Activated gamma-delta T cell treated with Interleukin-2 at 50 U/mL for 16 hours (primary cell): ENCODE data around the gene POFUT2.

Experiments used
- DNase-seq: peaks from one replicate; pipeline ENCODE4 v3.0.0-alpha.2; 2020

The POFUT2 gene

GRCh38 chr21:45260191-45260825 is 27.4 kb downstream of the POFUT2 start:
- no peak for DNase-seq

DNA sequence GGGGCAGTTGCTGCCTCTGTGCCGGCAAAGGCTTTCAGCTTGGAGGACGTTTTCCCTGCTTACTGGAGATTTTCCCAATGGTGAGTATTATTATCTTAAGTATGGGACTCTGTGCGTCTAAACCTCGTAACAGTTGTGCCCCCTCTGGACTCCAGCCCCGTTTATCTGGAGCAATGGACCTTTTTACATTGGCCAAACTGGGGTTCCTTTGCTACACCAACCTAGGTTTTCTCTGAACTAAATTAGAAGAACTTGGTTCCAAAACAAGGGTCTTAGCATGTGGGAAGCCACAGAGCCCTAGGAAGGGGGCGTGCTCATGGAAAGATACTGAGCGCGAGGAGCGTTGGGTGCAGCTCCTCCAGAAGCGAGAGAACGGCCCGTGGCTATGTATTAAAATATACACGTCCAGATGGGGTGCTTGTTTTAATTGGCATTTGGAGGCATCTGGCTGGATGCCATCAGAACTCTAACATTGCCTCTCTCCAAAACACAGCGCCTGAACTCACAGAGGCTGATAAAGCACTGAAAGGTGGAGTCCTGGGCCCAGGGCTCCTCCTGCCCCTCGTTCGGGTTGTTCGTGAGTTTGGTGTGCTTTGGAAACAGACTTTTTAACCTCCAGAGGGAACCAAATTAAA is 28.4 kb downstream of the POFUT2 start:
- DNase-seq: no peak

GRCh38 chr21:45258466-45258865 is 29.2 kb downstream of the POFUT2 start:
- DNase-seq: no peak

- DNase-seq: no peak
These were observed 29.9 kb downstream of the POFUT2 start for GRCh38 chr21:45257673-45258341.

DNA sequence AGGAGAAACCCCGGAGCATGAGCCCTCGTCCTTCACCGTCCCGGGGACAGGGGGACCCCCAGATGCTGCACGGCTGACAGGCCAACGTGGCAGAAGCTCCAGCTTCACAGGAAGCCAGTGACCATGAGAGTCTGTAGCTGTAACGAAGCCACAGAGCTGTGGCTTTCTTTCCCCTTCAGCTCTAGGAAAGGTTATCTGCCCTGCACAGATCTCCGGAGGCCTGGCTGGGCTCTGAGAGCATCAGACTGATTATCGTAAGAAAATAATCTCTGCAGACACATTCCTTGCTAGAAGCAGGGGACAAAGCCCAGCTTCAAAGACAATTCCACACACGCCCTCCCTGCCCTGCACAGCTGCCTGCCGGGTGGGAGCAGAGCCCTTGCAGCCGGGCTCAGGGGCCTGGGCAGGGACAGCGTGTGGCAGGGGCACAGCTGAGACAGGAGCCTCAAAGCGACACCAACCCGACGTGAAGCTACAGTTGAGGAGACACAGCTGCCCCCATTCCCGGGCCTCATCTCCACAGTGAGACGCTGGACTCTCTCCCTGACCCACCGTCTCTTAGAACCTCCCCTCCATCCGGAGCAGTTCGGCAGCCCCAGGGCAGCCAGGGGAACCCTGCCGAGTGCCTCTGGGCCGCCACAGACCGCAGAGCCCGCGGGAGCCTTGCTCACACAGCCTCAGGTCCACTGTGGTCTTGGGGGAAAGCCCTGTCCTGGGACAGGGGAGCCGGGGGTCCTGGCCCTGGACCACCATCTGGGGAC is 30.6 kb downstream of the POFUT2 start:
- DNase-seq: no peak

DNA sequence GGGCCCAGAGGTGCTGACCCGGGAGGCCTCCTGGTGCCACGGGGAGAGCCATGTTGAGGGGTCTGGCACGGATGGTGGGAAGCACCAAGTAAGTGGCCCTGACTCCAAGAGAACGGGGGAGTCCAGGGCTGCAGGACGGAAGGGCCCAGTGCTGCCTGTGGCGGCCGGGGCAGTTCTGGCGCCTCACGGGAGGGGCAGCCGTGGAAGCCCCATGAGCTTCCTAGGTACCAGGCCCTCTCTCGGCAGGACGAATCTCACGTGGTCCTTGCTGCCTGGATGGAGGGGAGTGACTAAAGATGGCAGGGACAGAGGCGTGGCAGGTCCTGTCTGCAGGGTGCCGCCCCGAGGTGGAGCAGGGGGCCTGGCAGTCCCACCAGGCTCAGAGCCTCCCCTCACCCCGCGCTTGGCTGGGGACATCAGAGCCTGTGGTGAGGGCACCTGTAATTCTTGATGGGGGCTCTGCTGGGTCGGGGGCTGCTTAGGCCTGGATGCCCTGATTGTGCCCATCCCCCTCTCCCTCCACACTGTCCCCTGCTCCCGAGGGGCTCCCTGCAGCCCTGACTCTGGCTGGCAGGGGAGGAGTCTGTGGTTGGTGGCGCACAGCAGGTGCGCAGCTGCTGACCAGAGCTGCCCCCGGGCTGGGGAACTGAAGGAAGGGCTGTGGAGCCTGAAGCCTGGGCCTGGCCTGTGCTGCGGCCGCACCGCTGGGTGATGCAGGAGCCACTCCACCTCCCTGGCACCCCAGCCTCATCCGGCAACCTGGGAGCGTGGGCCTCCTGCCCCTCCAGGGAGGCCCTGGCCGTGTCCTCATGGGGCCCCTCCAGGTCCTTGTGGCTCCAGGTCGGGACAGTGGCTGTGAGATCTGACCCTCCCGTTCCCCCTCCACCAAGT is 31.4 kb downstream of the POFUT2 start:
- DNase-seq: no peak

- no peak for DNase-seq
These were observed 32.2 kb downstream of the POFUT2 start for GRCh38 chr21:45255381-45256020.

- DNase-seq: no peak
These were observed 33.2 kb downstream of the POFUT2 start for GRCh38 chr21:45254460-45254930.

- no peak for DNase-seq
These were observed 33.8 kb downstream of the POFUT2 start for GRCh38 chr21:45253633-45254459.

DNA sequence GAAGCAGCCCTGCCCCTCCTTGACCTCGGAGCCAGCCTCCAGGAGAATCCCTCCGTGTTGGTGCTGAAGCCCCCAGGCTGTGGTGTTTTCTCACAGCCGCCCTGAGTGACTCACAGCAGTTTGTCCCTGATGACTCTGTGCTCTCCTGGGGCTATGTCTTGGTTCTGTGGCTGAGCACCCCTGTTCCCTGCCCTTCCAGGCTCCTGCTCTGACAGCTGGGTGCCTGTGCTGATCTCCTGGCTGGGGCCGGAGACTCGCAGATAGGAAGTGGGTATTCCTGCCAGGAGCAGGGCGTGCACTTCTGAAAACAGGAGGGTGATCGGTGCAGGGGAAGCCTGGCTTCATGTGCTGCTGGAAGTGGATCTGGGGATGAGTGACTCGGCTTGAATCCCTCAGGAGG is 34.5 kb downstream of the POFUT2 start:
- no peak for DNase-seq

DNA sequence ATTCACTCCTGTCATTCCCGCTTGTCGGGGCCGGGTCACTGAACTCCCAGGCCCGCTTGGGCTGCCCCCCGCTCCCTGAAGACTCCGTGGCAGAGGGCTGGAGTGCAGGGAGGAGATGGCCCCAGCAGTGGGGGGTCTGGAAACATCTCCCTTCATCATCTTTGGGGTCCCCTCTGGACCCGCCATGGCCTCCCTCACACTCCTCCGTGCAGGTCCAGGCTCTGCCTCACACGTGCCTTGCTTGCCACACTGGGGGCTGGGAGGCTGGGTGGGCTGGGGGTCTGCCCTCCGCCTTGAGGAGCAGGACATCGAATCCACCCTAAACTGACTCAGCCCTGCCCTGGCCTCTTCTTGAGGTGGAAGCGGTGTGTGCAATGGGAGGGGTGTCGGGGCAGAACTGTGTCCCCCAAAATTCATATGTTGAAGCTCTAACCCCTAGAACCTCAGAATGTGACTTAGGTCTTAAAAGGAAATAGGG is 35.2 kb downstream of the POFUT2 start:
- no peak for DNase-seq

GRCh38 chr21:45251635-45252447 is 35.9 kb downstream of the POFUT2 start:
- DNase-seq: no peak

DNA sequence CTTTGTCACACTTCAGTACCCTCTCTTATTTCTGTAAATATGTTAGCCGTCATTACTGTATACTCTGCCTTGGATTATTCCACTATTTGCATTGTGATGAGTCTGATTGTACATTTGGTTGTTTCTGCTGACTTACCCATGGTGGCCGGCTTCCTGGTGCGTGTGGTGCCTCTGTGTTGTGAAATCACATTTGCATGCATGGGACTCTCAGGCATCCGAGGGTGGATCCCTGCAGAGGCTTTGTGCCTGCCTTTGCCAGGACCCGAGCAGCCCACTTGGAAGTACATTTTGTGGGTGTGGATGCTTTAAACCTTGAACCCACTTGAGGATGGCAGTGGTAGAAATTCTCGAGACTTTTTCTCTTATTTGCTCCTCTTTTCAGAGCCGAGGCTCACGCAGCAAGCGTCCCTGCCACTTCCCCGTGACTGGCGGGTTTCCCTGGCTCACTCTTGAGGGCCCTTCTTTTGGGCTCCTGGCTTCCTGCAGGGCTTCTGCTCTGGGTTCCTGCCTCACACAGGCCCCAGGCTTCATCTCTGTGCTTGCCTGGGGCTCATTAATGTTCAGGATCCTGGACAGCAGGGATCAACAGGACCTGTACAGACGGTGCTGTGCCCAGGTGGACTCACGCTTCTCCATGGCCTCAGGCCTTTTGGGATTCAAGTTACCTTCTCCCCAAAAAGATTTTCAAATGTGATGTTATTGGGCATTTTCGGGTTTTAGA is 36.6 kb downstream of the POFUT2 start:
- DNase-seq: no peak

GRCh38 chr21:45250272-45250671 is 37.4 kb downstream of the POFUT2 start:
- no peak for DNase-seq

DNA sequence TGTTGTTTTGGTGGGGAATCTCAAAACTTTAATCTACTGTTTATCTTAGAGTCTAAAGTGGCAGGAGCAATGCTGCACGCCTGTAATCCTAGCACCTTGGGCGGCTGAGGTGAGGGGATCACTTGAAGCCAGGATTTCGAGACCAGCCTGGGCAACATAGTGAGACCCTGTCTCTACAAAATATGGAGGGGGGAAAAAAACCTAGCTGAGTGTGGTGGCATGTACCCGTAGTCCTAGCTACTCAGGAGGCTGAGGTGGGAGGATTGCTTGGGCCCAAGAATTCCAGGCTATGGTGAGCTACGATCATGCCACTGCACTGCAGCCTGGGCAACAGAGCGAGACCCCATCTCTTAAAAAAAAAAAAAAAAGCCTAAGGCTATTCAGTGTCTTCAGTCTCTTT is 38.1 kb downstream of the POFUT2 start:
- DNase-seq: no peak

GRCh38 chr21:45248893-45249381 is 38.8 kb downstream of the POFUT2 start:
- DNase-seq: no peak

DNA sequence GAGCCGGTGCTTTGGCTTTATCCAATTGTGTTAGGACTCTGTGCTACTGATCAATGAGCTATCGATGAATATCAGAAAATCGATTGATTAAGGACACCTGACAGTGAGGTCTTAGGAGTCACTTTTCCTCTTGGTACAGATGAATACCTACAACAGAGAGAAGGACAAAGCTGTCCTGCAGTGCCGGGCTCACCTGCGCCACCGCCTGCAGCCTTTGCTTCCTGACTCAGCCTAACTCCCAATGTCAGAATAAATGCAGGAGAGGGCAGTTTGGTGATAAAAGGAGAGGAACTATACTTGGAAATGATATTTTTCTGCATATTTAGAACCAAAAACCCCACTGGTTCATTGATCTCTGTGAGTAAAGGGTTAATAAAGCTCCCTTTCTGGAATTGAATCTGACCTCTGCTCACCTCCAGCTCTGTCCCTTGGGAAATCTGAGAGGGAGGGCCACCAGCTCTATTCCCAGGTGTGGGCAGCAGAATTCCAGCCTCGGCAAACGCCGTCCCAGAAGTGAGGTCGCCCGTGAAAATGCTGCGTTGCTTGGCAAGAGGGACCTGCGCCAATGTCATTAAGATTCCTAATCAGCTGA is 39.3 kb downstream of the POFUT2 start:
- DNase-seq: no peak
